DLD1 (cell line): ENCODE data around the gene SPTAN1.
"Not testable (repeated sequence)": the region's sequence is repeated elsewhere in the genome, so short reads cannot be mapped to it uniquely, and the experiment has no call there.

Source experiments
- in situ Hi-C: cut with HindIII; loops from 2 replicates; pipeline ENCODE4 v1.10.0; 2017; ENCODE audit warnings: low sequenced_read_pairs

The SPTAN1 gene

DNA sequence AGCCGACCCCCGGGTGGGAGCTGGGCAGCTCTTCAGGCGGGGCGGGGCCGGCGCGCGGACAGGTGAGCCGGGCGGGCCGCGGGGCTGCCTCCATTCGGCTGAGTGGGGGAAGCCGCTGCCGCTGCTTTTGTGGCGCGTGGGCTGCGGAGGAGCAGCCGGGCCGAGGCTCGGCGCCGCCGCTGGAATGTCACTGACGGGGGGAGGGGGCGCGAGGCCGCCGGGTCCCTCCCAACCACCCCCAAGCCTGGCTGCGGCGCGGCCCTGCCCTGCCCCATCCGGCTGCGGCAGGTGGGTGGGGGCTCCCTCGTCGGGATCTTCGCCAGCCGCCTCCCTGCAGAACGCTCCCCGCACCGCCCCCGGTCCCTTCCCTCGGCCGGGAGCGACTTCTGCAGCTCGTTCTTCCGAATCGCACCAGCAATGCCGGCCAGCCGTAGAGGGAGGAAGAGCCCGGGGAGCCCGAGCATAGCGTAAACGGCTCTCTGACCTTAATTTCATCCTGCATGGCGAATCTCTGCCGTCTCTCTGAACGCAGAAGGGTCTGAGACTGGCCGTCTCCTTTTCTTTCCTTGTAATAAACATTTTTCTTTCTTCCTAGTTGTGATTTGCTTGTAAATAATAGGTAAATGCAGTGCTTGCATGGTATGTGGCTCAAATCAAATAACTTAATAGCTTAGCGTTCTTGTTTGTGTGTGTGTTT is 505 bp downstream of the SPTAN1 start:
- in situ Hi-C loops: no loop called here

DNA sequence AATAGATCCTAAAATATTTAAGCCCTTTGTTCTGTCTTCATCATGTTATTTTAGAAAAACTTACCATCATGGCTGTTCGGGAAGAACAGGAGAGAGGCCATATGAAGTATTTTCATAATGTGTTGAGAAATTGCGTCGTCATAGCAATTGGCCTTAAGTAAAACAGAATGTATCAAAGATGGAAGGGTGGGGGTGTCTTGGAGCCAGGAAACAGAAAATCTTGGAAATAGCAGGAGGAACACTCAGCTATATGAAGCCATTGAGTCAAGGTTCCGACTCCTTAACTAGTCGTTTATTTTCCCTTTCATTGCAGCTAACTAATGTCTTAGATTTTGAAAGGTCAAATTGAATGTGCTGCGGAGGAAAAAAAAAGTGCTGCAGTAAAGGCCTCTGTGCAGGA is 1.3 kb downstream of the SPTAN1 start:
- in situ Hi-C loops: no loop called here

- in situ Hi-C loops: no loop called here
These were observed 1.9 kb downstream of the SPTAN1 start for GRCh38 chr9:128554155-128554862.

- in situ Hi-C loops: no loop called here
These were observed 2.9 kb downstream of the SPTAN1 start for GRCh38 chr9:128555180-128555721.

- in situ Hi-C loops: no loop called here
These were observed 3.9 kb downstream of the SPTAN1 start for GRCh38 chr9:128556276-128556675.

DNA sequence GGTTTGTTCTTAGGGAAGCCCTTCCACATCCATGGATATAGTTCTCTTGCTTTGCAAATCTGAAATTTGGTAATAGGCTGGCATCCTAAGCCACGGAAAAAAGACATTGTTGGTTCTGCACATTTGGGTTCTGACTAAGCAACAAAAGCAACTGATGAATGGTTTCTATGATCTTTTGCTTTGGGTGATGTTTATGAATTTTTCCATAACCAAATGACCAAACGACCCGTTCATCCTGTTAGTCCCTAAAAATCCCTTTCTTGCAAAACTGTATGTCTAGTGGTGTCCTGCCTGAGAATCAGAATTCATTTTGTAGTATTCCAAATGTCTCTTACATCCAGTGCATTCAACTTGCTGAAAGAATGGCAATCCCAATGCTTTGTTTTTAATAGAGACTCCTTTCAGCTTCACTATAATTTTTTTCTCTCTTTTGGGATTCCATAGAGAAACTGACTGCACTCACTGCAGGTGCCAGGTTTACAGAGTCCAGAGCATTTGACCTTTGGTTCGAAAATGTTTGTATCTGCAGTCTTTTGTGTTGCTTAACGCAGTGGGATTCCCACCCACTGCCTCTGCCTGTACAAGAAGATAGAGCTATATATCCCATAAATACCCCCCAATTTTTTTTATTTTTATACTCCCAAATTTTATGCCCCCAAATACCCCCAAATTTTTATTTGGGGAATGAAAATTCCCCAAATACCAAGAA is 4.7 kb downstream of the SPTAN1 start:
- in situ Hi-C loops: no loop called here

DNA sequence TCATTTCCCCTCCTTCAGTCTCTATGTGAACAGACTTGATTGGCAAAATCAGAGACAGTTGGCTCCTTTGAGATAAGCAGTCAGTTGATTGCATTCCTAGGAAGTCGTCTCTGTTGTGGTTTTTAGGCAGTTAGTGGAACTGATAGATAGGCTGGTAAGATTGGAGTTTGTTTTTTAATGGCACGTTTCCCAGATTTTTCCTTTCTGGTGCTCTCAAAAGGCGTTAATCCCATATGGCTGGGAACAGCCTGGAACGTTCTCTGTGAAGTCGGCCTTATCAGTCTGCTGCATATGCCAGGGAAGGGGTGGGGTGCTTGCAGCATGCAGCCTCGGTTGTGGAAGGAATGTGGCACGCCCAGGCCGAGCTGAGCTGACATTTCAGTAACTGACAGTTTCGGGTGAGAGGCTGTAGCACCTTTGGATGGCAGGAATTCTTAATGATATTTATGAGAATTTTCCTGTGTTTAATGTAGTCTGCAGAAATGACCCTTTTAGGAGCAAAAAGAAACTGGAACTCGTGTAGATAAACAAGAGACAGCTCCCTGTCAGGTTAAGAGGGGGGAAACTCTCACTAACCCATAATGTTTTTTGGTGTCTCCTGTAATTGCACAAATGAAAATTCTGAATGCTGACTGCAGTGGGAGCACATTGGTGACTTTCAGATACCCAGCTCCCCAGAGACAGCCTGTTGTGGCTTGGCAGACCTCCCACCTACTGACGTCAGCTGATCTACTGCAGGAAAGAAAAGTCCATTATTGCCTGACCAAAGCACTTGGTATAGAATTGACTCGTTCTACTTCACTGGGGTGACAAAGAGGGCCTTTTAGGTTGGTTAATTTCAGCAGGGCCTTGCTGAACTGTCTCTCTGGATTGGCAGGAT is 6.3 kb downstream of the SPTAN1 start:
- in situ Hi-C loops: no loop called here

GRCh38 chr9:128565578-128565977 is 13.2 kb downstream of the SPTAN1 start:
- in situ Hi-C loops: no loop called here

GRCh38 chr9:128568470-128569078 is 16.2 kb downstream of the SPTAN1 start:
- in situ Hi-C loops: no loop called here

DNA sequence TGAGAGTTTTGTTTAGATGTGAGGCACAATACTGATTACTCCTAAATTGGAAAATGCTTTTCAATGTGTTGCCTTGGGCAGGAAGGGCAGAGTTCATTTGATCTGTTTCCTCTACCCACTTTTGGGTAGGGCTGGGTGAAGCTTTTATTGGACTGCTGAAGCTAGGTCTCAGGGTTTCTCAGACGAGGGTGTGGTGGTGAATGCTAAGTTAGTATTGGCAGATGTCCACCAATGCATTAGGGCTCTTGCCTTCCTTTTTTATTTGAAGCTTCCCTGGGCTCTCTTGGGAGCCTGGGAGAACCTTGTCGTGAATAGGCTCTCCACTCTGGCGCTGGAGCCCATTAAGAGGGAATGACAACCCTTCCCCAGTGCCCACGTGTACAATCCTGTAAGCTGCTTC is 23.1 kb downstream of the SPTAN1 start:
- in situ Hi-C loops: loop anchor here (10.0 kb wide), 1 partner anchor 49 kb away; no protein-coding TSS in a partner anchor

DNA sequence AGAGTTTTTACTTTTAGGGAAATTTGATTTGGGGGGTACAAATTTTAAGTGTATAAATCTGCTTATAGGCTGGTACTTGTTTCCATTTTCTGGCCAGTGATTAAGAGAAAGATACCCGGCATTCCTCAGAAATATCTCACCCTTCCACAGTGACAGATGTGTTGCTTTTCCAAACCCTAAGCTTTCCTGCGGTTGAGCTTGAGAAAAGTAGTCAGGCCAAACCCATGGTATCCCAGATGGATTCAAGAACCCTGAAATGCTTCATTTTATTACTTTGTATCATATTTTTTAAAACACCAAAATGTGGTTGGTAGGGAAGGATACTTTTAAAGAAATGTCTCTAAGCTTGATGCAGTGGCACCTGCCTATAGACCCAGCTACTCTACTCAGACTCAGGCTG is 23.5 kb downstream of the SPTAN1 start:
- in situ Hi-C loops: loop anchor here (10.0 kb wide), 1 partner anchor 49 kb away; no protein-coding TSS in a partner anchor

DNA sequence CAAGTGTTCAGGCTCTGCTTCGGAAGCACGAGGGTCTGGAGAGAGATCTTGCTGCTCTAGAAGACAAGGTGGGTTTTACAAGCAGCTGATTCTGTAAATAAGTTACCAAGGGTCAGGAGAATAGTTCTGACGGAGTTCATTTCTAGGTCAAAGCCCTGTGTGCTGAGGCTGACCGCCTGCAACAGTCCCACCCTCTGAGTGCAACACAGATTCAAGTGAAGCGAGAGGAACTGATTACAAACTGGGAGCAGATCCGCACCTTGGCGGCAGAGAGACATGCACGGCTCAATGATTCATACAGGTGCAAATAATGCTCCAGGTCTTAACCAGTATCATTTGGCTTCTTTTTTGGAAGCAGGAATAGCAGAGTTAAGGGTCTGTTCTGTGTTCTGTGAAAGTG is 24.8 kb downstream of the SPTAN1 start:
- in situ Hi-C loops: loop anchor here (10.0 kb wide), 1 partner anchor 48 kb away; no protein-coding TSS in a partner anchor

DNA sequence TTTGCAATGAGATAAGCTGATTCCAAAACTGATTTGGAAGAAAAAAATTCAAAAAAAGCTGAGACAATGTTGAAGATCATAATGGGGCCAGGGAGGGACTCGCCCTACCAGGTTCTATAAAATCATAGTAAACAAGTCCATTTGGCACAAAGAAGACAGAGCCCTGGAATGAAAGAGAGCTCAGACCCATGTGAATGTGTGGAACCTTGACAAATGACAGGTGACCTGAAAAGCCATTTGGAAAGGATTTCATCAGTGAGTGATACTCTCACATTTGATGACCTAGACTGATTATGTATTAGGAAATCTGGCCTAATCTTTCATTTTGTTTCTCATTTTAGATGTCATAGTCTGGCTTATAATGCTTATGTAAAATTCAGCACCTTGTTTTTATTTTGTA is 26.8 kb downstream of the SPTAN1 start:
- in situ Hi-C loops: loop anchor here (10.0 kb wide), 1 partner anchor 46 kb away; no protein-coding TSS in a partner anchor

DNA sequence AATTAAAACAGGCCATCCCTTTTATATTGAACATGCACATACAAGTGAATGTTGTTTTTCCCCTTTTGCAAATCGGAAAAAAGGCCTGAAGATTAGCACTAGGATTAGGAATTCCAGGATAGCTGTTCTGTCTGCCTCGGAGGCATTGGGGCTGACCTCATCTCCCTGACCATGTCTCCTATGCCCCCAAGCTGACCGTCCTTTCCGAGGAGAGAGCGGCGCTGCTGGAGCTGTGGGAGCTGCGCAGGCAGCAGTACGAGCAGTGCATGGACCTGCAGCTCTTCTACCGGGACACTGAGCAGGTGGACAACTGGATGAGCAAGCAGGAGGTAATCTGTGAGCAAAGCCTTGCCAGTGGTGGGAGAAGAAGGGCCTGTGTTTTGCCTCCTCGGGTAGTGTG is 28.3 kb downstream of the SPTAN1 start:
- in situ Hi-C loops: no loop called here

GRCh38 chr9:128585155-128585554 is 32.8 kb downstream of the SPTAN1 start:
- in situ Hi-C loops: not testable (repeated sequence)

DNA sequence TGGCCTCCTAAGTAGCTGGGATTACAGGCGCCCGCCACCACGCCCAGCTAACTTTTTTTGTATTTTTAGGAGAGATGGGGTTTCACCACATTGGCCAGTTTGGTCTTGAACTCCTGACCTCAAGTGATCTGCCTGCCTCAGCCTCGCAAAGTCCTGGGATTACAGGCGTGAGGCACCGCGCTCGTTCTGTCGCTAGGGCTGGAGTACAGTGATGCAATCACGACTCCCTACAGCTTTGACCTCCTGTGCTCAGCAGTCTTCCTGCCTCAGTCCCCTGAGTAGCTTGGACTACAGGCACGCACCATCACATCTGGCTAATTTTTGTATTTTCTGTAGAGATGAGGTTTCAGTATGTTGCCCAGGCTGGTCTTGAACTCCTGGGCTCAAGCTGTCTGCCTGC is 34.5 kb downstream of the SPTAN1 start:
- in situ Hi-C loops: not testable (repeated sequence)

- in situ Hi-C loops: no loop called here
These were observed 35.1 kb downstream of the SPTAN1 start for GRCh38 chr9:128587453-128587852.

DNA sequence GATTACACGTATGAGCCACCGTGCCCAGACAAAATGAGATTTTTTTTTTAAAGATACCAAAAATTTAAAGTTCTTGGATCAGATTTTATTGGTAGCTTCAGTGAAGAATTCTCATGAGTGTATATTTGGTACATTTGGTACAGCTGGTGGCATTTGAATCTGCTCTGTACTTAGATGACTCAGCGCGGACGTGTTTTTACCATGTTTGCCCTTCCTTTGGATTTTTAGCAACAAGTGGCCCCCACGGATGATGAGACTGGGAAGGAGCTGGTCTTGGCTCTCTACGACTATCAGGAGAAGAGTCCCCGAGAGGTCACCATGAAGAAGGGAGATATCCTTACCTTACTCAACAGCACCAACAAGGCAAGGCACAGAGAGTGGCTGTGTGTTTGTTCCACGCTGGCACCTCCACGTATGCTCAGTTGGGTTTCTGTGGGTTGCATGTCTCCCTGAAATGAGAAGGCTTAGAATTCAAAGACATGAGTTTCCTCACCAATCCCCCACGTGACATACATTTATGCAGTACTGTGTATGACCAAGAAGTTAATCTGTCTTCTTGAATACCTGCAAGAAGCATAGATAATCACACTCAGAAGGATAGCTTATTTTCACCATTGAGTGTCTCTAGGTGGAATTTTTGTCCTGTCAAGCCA is 36.3 kb downstream of the SPTAN1 start:
- in situ Hi-C loops: no loop called here

GRCh38 chr9:128593039-128593438 is 40.7 kb downstream of the SPTAN1 start:
- in situ Hi-C loops: no loop called here
